HL-60 (cell line): ENCODE results near the gene TMPRSS4.

ENCODE experiments used
- DNase-seq, 2 experiments: peaks; one replicate each; pipeline ENCODE4 v3.0.0-alpha.2; 2010 to 2020; ENCODE audit warnings: low read depth in 1 of 2, low spot score in 1 of 2
- H3K27ac ChIP-seq: fragments of 250-450 bp; sonication (Bioruptor Pico); replicated peaks from 2 replicates; pipeline ENCODE4 v1.5.1; 2020; ENCODE audit warnings: mild to moderate bottlenecking, moderate library complexity
- H3K27me3 ChIP-seq: fragments of 250-450 bp; sonication (Bioruptor Pico); 2 replicates; pipeline ENCODE4 v1.5.1; 2021; ENCODE audit warnings: mild to moderate bottlenecking, moderate library complexity; ENCODE audit not compliant: insufficient read depth, poor library complexity, severe bottlenecking
- H3K4me3 ChIP-seq: replicated peaks from 2 replicates; pipeline ENCODE4 v1.5.1; 2011; ENCODE audit warnings: mild to moderate bottlenecking, control low read depth, low read length; ENCODE audit not compliant: insufficient read depth
- CTCF ChIP-seq: IDR thresholded peaks from one replicate; pipeline ENCODE4 v1.5.1; 2011; ENCODE audit warnings: low read length, control low read depth, inconsistent platforms; ENCODE audit not compliant: insufficient read depth
- GABPA ChIP-seq: IDR thresholded peaks from 2 replicates; pipeline ENCODE4 v1.6.1; 2012; ENCODE audit warnings: low read depth
- POLR2AphosphoS5 ChIP-seq: IDR thresholded peaks from 2 replicates; pipeline ENCODE4 v1.6.1; 2012; ENCODE audit warnings: low read depth
- REST ChIP-seq: IDR thresholded peaks from 2 replicates; pipeline ENCODE4 v1.6.1; 2012; ENCODE audit warnings: low read depth; ENCODE audit not compliant: insufficient replicate concordance
- SPI1 ChIP-seq: IDR thresholded peaks from 2 replicates; pipeline ENCODE4 v1.6.1; 2012; ENCODE audit warnings: low read depth, mild to moderate bottlenecking, borderline replicate concordance

TMPRSS4 gene

DNA sequence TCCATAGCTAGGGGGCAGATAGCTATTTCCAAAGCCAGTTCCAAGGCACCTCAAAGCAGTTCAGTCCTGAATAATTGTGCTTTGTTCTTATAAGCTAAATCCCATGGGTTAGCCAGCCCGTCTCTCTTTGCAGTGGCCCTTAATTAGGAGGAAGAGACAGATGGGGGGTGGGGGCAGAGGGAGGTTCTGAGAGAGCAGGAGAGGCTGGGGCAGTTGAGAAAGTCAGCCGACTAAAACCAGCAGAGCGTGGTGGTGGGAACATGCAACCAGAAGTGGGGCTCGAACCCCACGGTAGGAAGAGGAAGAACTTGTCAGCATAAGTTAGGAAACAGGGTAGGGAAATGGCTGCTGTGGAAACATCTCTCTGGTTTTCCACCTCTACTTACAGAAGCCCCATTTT is 86.6 kb downstream of the TMPRSS4 start:
- TF ChIP-seq POLR2AphosphoS5 = no peak
- TF ChIP-seq GABPA = no peak
- TF ChIP-seq REST = no peak
- TF ChIP-seq CTCF = no peak
- no peak for TF ChIP-seq SPI1
- no peaks in the 10 kb centered on the region for H3K27me3 ChIP-seq
- no peak overlapping the region for H3K27ac ChIP-seq

DNA sequence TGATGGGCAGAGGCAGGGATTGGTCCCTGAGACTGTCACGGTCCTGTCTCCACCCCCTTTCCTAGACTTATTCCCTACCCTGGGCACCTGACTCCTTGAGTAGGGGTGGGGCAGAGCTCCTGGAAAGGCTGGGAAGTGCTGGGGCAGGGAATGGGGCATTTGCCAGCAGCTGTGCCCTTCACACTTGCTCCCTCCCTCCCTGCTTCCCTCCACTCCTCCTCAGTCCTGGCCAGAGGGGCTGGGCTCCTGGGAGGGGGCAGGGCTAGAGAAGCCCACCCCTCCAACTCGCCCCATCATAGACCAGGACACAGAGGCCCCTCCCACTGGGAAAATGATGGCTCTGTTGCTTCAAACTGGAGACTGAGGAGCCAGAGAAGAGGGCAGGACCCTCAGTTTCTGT is 88.0 kb downstream of the TMPRSS4 start:
- no peaks in the 10 kb centered on the region for H3K27me3 ChIP-seq
- DNase-seq = no peak
- TF ChIP-seq CTCF (no peak), SPI1 (no peak), POLR2AphosphoS5 (no peak), GABPA (no peak), REST (no peak)
- no peak overlapping the region for H3K27ac ChIP-seq
- H3K4me3 ChIP-seq = no peak overlapping the region

More for the DNA sequence above, 86.6 kb downstream of the TMPRSS4 start:
- H3K4me3 ChIP-seq = no peak overlapping the region
- DNase-seq = no peak

DNA sequence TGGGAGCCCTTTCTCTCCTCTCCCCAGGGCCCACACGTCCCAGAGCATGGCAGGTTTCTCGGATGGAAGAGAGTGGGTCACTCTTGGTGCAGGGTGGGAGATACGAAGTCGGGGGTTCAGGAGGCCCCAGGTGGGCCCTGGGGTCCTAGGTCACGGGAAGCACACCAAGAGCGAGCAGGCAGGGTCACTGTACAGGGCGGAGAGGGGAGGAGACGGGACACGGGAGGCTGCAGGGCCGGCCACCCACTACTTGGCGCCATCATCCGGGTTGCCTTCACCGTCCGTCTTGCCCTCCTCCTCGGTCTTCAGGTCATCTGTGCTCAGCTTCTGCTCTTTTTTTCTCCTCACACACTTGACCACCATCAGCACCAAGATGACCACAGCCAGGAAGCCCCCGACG is 89.8 kb downstream of the TMPRSS4 start:
- DNase-seq = no peak
- no peak for TF ChIP-seq POLR2AphosphoS5
- no peak for TF ChIP-seq REST
- TF ChIP-seq GABPA = no peak
- no peak for TF ChIP-seq CTCF
- TF ChIP-seq SPI1 = no peak
- Histone ChIP-seq H3K27me3 (no peaks in the 10 kb centered on the region), H3K4me3 (no peak overlapping the region), H3K27ac (no peak overlapping the region)
